HUES6 (cell line): ENCODE data around the gene JAZF1.

Experiments used
- H3K27ac ChIP-seq: 2 replicates; pipeline ENCODE4 v1.7.0; 2013; ENCODE audit warnings: low read depth, mild to moderate bottlenecking, low read length, inconsistent platforms
- H3K27me3 ChIP-seq: 2 replicates; pipeline ENCODE4 v1.6.1; 2013; ENCODE audit warnings: low read length; ENCODE audit not compliant: control insufficient read depth, insufficient read depth
- H3K36me3 ChIP-seq: 2 replicates; pipeline ENCODE4 v1.6.1; 2013; ENCODE audit warnings: low read length; ENCODE audit not compliant: control insufficient read depth, insufficient read depth
- H3K4me1 ChIP-seq: 2 replicates; pipeline ENCODE4 v1.6.1; 2013; ENCODE audit warnings: low read length; ENCODE audit not compliant: control insufficient read depth, insufficient read depth
- H3K4me3 ChIP-seq: 2 replicates; pipeline ENCODE4 v1.5.1; 2013; ENCODE audit warnings: low read depth, low read length
- H3K9ac ChIP-seq: one replicate; pipeline ENCODE4 v1.6.1; 2013; ENCODE audit warnings: mild to moderate bottlenecking, low read length
- H3K9me3 ChIP-seq: 2 replicates; pipeline ENCODE4 v1.6.1; 2013; ENCODE audit warnings: low read depth, low read length; ENCODE audit not compliant: control insufficient read depth, insufficient read depth

The JAZF1 gene

DNA sequence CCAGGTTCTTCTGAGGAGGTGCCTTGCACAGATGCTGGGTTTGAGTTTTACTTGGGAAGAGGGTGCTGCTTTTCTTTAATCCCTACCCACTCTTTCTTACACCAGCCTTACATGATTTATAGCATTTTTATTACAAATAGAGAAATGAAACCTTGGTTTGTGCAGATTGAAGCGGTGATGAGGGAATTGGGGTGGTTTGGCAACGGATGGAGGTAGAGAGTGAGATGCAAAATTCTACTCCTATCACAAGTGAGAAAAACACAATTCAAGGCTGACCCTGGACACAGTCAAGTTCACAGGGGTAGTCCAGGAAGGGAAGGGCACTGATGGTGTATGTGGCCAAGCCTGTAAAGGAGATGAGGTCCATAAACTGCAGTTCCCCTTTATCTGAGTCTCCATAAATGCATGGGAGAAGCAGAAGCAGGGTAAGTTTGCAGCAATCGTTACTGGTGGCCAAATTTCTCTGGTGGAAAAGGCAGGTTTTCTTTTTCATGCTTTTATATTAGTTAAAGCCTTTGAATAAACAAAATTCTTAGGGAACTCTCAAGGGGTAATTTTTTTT, 214.3 kb downstream of the JAZF1 start:
- Histone ChIP-seq H3K4me1 (no peaks in the 10 kb centered on the region), H3K27ac (no peak overlapping the region), H3K27me3 (no peaks in the 10 kb centered on the region), H3K9ac (no peak overlapping the region), H3K4me3 (no peak overlapping the region), H3K36me3 (no peaks in the 10 kb centered on the region), H3K9me3 (no peaks in the 10 kb centered on the region)

DNA sequence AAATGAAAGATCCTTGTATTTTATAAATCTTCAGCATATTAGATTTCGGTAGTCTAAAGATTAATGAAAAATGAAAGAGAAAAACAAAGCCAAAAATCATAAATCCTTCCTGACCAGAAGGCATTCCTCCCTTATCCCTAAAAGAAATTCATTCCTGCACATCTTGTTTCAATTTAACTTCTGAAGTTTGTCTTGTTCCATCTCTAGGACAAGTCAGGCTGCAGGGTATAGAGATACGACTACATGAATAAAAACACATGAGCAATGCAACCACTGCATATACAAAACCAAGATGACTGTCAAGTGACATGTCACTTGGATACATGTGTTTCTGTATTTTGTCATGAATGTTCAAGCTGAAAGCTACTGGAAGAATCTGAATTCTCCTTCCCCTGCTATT, 214.9 kb downstream of the JAZF1 start:
- Histone ChIP-seq H3K36me3 (no peaks in the 10 kb centered on the region), H3K27me3 (no peaks in the 10 kb centered on the region), H3K9ac (no peak overlapping the region), H3K4me1 (no peaks in the 10 kb centered on the region), H3K9me3 (no peaks in the 10 kb centered on the region), H3K4me3 (no peak overlapping the region), H3K27ac (no peak overlapping the region)

DNA sequence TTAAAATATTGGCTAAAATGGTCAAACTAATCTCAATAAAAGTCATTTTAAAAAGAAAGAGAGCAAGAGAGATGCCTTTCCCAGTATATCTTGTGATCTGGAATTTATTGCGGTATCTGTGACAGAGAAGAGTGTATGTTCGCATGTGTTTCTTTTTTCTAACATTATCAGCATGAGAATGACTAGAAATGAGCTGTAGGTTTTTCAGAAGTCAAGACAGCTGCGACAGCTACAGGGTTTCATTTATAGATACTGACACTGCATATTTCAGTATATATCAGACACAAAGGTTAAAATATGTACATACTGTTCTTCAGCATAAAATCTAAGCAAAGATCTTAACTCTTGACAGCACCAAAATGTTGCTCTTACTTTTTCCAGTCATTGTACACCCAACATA, 215.8 kb downstream of the JAZF1 start:
- no peak overlapping the region for H3K4me3 ChIP-seq
- H3K27ac ChIP-seq, result no peak overlapping the region
- H3K9ac ChIP-seq, result no peak overlapping the region
- H3K27me3 ChIP-seq, result no peaks in the 10 kb centered on the region
- H3K4me1 ChIP-seq, result no peaks in the 10 kb centered on the region
- H3K36me3 ChIP-seq, result no peaks in the 10 kb centered on the region
- no peaks in the 10 kb centered on the region for H3K9me3 ChIP-seq

DNA sequence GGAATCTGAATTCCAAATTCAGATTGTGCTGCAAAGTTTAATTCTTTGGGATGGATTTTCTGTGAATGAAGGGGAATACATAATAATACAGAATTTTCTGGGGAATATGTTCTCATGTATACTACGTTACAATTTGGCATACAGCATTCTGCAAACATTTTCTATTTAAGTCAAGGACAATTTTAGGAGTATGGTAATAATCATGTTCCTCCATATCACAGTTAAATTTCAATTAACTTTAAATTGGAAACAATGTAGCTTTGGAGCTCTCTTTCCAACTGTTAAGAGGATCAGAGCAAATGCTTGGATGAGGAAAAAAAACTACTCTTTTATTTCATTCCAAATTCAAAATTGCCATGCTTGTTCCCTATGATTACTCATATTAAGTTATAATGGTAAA, 217.5 kb downstream of the JAZF1 start:
- Histone ChIP-seq H3K4me1 (no peaks in the 10 kb centered on the region), H3K27me3 (no peaks in the 10 kb centered on the region), H3K9ac (no peak overlapping the region), H3K9me3 (no peaks in the 10 kb centered on the region), H3K36me3 (no peaks in the 10 kb centered on the region), H3K27ac (no peak overlapping the region), H3K4me3 (no peak overlapping the region)

DNA sequence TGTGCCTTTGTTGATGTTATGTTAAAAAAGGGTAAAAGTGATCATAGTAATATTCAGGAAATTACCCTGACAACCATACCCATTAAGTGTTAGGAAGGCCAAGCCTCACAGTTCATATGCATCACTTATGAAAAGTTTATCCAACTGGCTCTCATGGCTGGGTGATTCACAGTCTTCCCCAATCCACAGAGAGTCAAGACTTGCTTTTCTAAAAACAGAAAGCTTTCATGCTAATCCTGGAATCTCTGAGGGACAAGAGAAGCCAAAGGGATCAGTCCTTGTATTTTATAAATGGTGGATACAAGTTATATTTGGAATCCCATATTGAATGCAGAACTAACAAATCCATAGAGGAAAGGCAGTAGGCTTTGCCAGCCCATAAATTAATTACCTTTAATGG, 218.3 kb downstream of the JAZF1 start:
- Histone ChIP-seq H3K4me1 (no peaks in the 10 kb centered on the region), H3K9ac (no peak overlapping the region), H3K27ac (no peak overlapping the region), H3K9me3 (no peaks in the 10 kb centered on the region), H3K4me3 (no peak overlapping the region), H3K27me3 (no peaks in the 10 kb centered on the region), H3K36me3 (no peaks in the 10 kb centered on the region)

DNA sequence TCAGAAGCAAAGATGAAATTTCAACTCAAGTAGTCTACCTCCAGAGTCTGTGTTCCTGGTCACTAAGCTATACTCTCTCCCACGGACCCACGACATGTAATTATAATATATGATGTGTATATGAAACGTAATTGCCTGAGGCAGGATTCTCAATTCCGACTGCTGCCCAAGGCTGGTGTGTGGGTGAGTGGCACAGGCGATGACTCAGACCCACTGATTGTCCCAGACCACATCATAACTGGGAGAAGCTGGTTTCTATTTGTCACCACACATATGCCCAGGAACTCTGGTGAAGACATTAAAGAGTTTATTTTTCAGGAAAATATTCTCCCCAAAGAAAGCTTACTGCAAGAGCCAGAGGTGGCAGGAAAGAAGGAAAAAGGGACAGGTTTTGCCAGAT, 219.3 kb downstream of the JAZF1 start:
- H3K27ac ChIP-seq, result no peak overlapping the region
- H3K4me3 ChIP-seq, result no peak overlapping the region
- H3K9me3 ChIP-seq, result no peaks in the 10 kb centered on the region
- no peaks in the 10 kb centered on the region for H3K27me3 ChIP-seq
- no peaks in the 10 kb centered on the region for H3K36me3 ChIP-seq
- H3K9ac ChIP-seq, result no peak overlapping the region
- no peaks in the 10 kb centered on the region for H3K4me1 ChIP-seq

DNA sequence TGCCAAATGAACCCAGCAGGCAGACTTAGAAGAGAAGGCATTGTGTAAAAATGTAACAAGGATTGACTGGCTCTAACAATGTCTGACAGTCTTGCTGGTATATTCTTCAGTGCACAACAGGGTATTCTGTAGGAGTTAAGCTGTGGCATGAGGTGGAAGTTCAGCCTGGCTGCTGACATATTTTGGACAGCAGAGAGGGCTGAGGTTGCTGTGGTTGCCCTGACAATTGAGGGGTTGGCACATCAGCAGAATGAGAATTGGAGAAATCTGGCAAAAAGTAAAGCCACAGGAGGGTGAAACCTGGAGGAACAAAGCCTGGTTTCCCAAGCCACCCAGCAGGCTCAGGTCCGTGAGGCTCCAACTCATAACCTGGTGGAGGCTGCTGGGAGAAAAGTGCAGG, 220.2 kb downstream of the JAZF1 start:
- H3K4me3 ChIP-seq, result no peak overlapping the region
- H3K4me1 ChIP-seq, result no peaks in the 10 kb centered on the region
- no peak overlapping the region for H3K27ac ChIP-seq
- H3K9me3 ChIP-seq, result no peaks in the 10 kb centered on the region
- no peak overlapping the region for H3K9ac ChIP-seq
- no peaks in the 10 kb centered on the region for H3K36me3 ChIP-seq
- H3K27me3 ChIP-seq, result no peaks in the 10 kb centered on the region

DNA sequence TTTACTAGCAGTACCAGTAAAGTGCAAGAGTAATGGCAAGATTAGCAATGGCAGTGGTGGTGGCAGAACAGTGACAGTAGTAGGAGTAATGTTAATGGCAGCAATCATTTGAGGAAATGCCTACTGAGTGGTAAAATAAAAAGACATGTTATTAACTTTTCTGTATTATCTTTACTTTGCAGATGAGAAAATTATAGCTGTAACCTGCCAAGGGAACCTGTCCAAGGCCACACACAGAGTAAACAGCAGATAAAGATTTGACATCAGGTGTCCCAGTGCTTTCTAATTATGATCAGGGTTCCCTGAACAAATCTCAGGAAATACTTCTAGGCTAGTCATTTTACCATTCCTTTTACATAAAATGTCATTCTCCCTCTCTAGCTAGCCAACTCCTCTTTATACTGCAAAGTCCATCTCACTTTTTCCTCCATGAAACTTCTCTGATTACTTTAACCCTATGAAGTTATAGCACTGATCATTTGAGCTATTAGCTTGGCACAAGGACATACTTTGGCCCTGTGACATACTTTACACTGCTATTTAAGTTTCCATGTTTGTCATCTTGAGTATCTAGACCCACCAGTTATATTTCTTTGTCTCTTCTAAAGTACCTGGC, 221.6 kb downstream of the JAZF1 start:
- H3K27me3 ChIP-seq, result no peaks in the 10 kb centered on the region
- no peak overlapping the region for H3K9ac ChIP-seq
- H3K4me3 ChIP-seq, result no peak overlapping the region
- H3K4me1 ChIP-seq, result no peaks in the 10 kb centered on the region
- H3K36me3 ChIP-seq, result no peaks in the 10 kb centered on the region
- H3K27ac ChIP-seq, result no peak overlapping the region
- H3K9me3 ChIP-seq, result no peaks in the 10 kb centered on the region

DNA sequence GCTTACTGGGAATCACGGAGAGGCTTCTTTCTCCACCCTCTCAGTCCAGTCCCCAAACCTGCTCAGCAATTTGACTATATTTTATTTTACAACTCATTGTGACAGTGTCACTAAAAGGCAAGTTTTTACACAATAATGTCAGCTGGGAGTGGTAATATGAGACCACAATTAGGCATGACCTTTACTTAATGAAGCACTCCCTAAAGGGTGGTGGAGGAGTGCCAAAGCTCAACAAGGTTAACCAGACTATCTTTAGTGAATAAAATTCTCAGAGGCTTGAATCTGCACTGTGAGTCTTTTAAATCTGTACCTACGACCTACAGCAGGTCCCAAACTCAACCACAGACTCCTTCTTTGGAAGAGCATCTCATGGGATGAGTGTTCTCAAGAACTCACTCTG, 225.0 kb downstream of the JAZF1 start:
- Histone ChIP-seq H3K27me3 (no peaks in the 10 kb centered on the region), H3K27ac (no peak overlapping the region), H3K9ac (no peak overlapping the region)

DNA sequence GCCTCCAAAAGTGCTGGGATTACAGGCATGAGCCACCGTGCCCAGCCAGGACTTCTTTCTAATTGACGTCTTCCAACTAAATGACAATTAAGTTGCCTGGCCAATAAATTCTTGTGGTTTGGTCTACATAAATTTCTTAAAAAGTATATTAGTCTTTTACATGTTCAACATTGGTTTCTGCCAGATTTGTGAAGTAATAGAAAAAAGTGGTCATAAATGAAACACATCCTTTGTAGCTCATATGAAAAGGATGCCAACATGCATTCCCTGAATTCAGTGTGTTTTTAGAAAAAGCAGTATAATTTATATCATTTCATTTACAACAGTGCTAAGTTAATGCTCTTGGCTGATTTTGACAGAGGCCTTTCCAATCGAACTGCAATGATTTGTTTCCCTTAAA, 225.6 kb downstream of the JAZF1 start:
- no peaks in the 10 kb centered on the region for H3K4me1 ChIP-seq
- H3K27ac ChIP-seq, result no peak overlapping the region
- H3K36me3 ChIP-seq, result no peaks in the 10 kb centered on the region
- H3K9me3 ChIP-seq, result no peaks in the 10 kb centered on the region
- no peaks in the 10 kb centered on the region for H3K27me3 ChIP-seq
- no peak overlapping the region for H3K4me3 ChIP-seq
- H3K9ac ChIP-seq, result no peak overlapping the region

More for the DNA sequence above, 225.0 kb downstream of the JAZF1 start:
- H3K4me3 ChIP-seq, result no peak overlapping the region
- H3K4me1 ChIP-seq, result no peaks in the 10 kb centered on the region
- H3K9me3 ChIP-seq, result no peaks in the 10 kb centered on the region
- H3K36me3 ChIP-seq, result no peaks in the 10 kb centered on the region

DNA sequence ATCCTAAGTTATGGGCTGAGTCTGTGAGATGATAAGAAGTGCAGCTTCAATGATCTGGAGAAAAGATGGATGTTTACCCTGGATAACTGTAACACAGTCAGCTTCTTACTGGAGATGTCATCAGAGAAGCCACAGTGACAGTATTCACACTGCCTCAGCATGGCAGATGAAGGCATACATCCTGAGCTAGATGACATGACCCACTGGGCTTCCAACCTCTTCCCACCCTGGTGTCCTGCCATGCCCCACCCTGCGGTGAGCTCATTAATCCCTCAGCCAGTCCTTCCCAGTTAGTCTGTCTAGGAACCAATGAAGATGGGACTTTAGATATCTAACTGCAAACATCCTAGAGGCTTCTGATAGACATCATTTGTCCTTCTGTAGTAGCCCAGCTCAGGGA, 226.8 kb downstream of the JAZF1 start:
- Histone ChIP-seq H3K4me1 (no peaks in the 10 kb centered on the region), H3K27ac (no peak overlapping the region), H3K27me3 (no peaks in the 10 kb centered on the region), H3K9me3 (no peaks in the 10 kb centered on the region), H3K4me3 (no peak overlapping the region), H3K9ac (no peak overlapping the region), H3K36me3 (no peaks in the 10 kb centered on the region)

DNA sequence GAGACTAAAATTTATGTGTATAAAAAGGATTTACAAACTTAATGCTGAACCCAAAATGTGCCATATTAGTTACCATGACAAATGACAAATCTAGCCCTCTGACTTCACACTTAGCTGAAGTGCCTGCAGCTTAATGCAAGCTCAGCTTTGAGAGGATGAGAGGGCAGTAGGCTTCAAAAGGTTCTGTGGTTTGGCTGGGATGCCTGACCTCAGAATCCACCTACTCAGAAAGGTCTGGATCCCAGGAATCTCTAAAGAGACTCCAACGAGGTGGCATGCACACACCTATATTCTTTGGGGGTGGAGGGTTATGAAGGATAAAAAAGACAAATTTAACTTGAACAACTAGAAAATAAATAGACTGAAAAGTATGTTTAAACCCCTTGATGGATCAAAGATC, 227.2 kb downstream of the JAZF1 start:
- no peaks in the 10 kb centered on the region for H3K27me3 ChIP-seq

More for the DNA sequence above, 227.2 kb downstream of the JAZF1 start:
- H3K9ac ChIP-seq, result no peak overlapping the region
- H3K4me1 ChIP-seq, result no peaks in the 10 kb centered on the region
- H3K4me3 ChIP-seq, result no peak overlapping the region
- H3K27ac ChIP-seq, result no peak overlapping the region
- H3K36me3 ChIP-seq, result no peaks in the 10 kb centered on the region
- no peaks in the 10 kb centered on the region for H3K9me3 ChIP-seq
